NCI-H510A (cell line): ENCODE measurements around the gene MS4A15.

Source experiments
- DNase-seq: peaks from one replicate; lab custom pipeline; 2025; lab: John Stamatoyannopoulos, UW

The MS4A15 gene

DNA sequence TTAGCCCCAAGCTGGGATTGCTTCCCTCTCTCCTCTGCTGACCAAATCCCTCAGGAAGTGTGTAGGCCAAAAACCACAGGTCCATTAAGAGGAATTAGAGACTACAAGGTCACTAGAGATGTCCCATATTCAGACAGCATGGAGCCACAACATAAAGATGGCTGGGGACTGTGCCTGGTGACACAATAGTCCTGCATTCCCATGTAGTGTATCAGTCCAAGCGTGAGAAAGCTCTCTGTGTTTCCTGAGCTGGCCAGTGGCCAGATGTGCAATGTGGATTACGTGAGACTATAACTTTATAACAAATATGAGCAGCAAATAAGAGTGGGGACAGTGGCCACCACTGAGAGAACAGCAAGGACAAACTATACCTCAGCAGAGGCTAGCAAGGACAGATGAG, 20.9 kb downstream of the MS4A15 start:
- DNase-seq, result no peak

DNA sequence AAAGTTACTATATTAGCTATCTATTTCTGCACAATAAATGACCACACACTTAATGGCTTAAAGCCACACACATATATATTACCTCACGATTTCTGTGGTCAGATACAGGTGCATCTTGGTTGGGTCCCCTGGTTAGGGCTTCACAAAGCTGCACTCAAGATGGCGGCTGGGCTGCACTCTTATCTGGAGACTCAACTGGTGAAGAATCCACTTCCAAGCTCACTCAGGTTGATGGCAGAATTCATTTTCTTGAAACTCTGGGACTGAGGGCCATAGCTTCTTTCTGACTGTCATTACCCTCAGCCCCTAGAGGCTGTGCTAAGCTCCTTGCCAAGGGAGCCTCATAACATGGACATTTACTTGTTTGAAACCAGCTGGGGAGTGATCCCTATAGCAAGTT, 23.4 kb downstream of the MS4A15 start:
- DNase-seq, result no peak

DNA sequence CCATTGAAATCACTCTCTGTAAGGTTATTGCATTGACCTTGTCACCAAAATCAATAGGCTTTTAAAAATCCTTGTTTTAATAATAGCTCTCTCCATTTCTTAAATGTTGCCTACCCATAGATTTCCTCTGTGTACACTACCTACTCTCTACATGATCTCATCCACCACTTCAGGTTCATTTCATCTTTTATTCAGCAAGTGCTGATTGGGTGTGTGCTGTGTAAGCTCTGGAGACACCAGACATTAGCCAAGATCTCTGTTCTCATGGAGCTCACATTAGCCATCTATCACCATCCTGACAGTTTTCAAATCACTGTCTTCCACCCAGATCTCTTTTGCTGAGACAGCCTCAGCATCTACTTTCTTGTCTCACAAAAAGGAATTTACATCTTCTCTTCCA, 24.1 kb downstream of the MS4A15 start:
- DNase-seq, result no peak

DNA sequence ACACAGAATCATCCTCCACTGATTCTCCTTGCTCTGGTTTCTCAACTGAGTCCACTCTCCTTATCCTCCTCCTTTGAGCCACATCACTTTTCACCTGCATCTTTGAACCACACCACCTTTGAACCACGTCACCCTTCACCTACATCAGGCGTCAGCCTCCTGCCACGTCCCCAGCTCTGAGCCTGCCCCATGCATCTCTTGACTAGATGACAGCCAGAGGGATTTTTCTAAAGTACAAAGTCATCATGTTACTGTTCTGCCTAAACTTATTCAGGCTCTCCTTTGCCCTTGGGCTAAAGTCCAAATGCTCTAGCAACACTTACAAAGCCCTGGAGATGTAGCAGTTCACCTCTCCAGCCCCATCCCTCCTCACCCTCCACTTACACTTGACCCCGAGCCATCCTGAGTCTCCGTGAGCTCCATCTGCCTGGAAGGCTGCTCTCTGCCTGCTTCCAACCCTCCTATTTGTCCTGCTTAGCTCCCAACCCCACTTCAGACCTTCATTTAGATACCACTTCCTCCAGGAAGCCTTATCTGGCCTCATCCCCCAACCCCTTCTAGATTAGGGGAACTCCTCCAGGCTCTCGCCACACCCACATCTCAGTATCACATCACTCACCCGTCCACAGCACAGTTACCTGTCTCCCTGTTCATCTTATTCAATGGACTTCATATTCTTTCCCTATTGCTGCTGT, 24.8 kb downstream of the MS4A15 start:
- no peak for DNase-seq

DNA sequence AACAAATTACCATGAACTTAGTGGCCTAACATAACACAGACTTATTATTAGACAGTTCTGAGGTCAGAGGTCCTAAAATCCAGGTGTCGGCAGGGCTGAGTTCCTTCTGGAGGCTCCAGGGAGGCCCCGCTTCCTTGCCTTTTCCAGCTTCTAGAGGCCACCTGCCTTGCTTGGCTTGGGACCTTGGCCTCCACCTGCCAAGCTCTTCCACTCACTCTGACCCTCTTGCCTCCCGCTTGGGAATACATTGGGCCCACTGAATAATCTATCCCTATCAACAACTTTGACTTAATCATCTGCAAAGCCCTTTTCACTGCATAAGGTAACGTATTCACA, 25.3 kb downstream of the MS4A15 start:
- DNase-seq, result no peak

DNA sequence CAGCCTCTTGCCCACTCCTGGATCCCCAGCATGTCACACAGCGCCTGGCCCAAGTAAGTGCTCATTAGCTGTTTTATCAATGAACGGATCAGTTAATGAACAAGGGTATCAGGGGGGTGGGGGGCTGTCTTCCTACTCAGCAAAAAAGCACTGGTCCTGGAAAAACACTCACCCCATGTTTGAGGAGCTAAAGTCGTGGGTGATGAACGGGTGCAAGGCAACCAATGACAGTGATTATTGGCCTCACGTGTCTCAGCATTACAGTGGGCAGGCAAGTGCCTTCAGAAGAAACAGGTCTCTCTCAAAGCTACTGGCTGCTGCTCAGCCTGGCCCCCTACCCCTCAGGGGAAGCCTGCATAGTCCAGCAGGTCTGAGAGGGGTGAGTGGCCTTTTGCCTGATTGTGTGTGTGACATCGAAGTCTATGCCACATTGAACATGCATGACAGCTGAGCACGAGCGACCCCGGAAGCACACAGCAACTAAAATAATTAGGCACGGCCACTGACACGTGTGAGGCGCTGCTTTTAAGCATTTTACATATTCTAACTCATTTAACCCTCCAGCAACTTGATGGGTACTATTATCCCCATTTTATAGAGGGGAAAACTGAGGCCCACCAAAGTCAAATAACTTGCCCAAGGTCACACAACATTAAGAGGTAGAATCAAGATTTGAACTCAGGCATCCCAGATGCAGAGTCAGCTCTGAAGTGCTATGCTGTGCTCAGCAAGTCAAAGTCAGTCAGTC, 25.9 kb downstream of the MS4A15 start:
- DNase-seq, result no peak

DNA sequence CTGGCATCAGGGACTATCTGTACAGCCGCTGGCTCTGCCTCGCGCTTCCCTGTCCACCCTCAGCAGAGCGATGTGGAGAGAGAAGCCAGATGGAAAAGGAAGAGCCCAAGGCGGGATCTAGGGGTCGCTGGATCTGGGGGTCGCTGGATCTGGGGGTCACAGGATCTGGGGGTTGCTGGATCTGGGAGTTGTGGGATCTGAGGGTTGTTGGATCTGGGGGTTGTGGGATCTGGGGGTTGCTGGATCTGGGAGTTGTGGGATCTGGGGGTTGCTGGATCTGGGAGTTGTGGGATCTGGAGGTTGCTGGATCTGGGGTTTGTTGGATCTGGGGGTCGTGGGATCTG, 26.4 kb downstream of the MS4A15 start:
- DNase-seq, result no peak

DNA sequence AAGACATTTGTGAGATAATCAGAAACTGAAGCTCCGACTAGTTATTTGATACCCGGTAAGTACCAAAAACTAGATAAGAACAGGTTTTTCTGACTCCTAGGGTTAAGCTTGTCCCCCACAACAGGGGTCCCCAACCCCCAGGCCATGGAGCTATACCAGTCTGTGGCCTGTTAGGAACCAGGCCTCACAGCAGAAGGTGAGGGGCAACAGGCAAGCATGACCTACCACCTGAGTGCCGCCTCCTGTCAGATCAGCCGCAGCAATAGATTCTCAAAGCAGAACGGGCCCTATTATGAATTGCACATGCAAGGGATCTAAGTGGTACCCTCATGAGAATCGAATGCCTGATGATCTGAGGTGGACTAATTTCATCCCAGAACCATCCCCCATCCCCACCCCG, 27.2 kb downstream of the MS4A15 start:
- DNase-seq, result no peak

DNA sequence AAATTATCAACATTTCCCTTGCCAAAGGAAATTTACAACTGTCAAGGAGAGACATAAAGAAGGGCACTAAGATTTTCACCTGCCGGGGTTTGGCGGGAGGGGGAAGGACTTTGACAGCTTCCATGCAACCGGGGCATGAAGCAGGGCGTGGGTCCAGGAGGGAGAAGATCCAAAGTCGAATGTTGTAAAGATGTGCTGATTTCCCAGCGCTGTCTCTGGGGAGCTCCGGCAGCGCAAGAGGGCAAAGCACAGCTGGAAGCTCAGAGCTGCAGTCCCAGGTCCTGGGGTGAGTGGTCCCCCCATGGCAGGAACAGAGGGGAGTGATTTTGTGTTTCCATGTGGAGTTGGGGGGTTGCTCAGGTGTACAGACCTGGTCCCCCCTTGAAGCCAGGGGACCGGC, 28.5 kb downstream of the MS4A15 start, which contains the start of gene MS4A10:
MS4A10 (plus strand) TSS at position 198 of the 400 bp plus-strand sequence. CDS start 5,003 bp downstream, outside the sequence.
- no peak for DNase-seq

DNA sequence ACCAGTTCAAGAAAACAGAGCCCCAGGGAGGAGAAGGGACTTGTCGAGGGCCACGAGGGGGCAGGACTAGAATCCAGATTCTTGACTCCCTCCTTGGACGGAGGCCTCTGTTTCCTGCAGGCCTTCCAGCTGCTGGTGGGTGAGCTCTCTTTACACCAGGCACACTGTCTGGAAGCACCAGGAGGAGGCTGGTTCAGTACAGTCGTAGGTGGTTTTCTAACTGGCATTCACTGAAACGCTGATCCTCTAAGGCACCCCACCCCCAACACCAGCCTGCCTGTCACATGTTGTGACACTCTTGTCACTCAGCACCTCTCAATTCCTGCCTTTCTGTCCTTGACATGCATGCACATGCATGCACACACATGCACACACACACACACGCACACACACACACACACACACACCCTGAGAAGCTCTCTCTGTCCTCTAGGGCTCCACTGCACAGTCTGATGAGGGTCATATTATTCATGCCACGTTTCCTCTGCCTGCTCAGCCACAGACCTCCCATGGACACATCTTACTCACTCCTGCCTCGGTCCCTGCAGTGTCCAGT, 29.2 kb downstream of the MS4A15 start:
- DNase-seq, result no peak

DNA sequence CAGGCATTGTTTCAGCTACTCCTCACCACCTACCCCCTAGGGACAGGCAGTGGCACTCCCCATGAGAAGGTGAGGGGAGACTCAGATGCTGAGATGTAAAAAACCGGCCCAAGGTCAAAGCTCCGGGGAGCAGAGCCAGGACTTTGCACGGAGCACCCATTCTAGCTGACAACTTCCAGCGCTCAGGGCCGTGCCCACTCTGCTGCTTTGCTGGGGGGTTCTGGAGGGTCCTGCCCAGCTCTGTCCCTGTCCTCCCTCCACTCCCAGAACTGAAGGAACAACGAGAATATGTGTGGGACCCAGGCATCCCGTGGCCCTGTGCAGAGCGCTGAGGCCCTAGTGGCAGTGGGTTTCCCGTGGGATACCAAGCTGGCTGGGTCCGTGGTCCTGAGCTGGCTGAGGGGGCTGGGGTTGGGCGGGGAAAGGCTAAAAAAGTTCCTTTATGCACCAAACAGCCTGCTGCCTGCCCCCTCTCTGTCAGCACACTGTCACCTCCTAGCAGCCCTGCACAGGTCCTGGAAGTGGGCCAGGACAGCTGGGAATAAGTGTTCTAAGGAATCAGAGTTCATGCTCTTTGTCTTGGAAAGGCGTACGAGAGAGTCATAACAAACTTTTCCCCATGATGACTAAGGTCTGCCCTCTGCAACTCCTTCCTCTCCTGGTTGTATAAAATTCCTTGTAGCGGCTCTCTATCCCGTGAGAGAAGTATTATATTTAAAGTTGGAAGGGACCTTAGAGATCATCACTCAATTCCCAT, 30.3 kb downstream of the MS4A15 start:
- no peak for DNase-seq

DNA sequence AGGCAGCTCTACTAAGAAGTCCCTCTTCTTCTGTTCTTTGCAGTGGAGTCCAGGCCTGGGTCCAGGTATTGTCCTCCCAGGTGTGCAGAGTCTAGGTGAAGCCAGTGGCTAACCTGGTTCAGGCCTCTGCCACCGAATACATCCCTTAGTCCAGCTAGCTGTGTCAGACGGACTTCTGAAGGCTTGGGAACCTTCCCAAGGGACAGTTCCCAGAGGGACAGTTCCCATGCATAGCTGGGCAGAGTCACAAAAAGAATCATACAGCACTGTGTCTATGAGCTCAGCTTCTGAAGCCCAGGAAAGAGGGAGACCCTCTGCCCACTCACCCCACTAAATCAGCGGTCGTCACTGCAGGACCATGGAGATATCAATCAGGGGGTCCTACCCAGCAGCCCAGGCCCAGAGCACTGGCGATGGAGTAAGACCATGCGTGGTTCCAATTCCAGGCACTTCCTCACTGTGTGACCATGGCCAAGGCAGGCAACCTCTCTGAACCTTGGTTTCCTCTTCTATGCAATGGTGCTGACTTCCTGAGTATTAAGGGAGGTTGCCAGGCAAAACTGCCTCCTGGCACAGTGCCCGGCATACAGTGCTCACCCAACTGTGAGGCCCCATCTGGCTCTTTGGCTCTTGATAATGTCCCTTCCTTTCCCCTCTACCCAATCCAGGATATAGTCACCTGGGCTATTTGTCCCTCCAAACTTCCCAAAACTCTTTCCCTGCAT, 31.9 kb downstream of the MS4A15 start:
- DNase-seq, result no peak

DNA sequence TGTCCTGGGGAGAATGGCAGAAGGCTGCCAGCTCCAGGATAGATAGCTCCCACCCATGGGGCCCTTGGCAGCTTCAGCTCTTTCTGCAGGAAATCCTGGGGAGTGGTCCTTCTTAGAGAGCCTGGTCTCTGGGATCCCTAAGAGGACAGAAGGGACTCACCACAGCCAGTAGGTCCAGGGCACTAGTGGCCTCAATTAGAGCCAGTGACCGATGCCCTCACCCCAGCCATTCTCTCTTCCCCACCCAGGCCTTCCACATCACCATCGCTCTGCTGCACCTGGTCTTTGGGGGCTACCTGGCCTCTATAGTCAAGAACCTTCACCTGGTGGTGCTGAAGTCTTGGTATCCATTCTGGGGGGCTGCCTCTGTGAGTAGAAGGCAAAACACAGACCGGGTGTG, 34.1 kb downstream of the MS4A15 start:
- DNase-seq, result no peak

DNA sequence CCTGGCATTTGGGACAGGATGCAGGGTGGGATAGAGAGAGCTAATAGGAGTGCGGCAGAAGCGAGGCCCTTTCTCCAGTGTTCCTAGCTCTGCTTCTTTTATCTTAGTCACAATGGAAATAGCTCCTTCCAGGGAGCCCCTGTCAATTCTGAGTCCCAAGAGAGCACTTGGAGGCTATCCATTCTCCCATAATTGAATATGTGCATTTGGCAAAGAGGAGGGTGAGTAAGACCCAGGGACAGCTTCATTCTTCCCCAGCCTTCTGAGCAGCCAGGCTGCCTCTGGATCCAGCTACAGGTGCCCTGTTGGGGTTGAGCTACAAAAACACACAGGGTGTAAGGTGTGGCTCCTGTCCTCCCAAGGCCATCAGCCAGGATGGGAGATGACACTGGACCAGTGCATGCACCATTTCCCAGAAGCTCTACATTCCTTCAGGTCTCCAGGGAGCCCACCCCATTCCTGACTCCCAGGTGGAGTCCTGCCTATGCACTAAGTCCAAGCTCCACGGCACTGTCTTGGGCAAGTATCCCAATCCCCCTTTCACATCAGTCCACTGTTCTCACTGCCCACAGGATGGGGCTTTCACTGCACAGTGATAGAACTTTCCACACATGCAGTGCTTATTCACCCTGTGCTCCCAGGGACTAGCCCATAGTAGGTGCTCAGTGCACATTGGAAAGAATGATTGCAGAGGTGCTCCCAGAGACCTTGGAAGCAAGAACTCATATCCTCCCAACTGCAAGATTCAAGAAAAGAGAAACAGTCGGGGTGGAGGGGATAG, 34.7 kb downstream of the MS4A15 start:
- no peak for DNase-seq

DNA sequence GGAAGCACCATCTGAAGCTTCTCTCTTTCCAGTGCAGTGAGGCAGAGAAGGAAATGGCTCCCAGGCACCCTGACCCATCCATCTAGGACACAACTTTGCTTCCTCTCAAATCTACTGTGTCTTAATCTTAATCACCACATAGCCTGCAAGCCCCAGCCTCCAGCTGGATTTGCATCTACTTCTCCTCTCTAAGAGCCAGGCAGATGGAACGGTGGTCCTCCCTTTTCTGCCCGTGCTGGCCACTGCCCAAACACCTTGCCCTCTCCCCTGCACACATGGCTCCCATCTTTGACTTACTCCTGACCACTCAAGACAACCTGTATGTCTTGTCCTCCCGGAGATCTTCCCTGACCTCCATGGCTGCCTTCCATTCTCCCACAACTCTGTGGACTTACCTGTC, 35.9 kb downstream of the MS4A15 start:
- no peak for DNase-seq

DNA sequence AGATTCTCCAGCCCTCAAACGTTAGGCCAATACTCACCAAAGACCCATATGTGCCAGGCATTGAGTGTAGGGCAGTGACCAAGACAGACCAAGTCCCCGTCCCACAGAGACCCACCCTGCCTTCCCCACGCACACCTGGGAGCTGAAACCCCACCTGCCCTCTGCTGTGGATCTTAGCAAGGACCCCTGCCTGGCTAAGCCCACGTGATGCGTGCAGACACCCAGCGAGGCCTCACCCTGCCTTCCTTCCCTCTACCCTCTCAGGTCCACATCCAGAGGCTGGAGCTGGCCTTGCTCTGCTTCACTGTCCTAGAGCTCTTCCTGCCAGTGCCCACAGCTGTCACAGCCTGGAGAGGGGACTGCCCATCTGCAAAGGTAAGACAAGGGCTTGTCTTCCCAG, 38.6 kb downstream of the MS4A15 start:
- DNase-seq, result no peak

DNA sequence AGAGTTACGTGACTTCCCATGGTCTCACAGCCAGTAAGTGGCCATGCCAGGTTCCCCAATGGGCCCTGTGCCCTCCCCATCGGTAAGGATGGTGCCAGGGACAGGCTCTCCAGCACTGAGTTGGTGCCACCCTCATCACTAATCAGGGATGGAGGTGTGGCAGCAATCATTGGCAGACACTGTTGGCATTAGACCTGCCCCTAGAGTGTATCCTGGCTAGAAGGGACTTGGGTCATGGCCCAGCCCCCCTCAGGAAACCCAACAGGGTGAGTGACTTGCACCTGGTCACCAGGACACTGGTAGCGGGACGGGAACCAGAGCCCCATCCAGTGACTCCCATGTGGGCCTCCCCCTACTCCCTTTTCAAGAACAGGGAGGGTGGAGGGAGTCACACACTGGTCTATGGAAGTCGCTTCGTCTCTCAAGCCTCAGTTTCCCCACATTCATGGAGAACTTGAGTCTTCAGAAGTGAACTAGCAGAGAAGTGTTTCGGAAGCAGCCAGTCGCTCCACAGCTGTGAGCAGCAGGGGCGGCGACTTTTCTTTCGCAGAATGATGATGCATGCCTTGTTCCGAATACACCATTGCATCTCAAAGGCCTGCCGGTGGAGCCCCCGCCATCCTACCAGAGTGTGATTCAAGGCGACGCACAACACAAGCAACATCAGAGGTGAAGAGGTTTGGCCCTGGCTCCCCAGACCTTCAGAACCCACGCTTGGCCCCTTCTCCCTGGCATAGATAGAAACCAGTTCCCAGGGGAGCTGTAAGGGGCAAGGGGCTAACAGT, 41.4 kb downstream of the MS4A15 start:
- DNase-seq, result no peak

DNA sequence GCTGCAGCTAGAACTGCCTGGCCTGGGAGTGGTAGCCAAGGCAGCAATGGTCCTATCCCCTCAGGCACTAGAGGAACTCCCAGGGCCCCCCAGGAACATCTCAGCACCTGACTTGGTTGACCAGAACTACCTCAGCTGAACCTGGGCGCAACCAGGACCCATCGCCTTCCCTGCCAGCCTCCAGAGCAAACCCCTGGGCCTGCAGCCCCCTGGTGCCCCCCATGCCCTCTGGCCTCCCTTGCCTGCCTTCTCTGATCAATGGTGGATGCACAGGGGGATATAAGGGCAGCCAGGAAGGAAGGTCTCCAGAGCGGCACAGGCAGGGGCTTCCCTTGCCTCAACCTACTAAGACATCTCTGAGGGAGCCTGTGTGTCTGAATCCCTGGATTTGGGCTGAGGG, 42.0 kb downstream of the MS4A15 start:
- DNase-seq, result no peak

DNA sequence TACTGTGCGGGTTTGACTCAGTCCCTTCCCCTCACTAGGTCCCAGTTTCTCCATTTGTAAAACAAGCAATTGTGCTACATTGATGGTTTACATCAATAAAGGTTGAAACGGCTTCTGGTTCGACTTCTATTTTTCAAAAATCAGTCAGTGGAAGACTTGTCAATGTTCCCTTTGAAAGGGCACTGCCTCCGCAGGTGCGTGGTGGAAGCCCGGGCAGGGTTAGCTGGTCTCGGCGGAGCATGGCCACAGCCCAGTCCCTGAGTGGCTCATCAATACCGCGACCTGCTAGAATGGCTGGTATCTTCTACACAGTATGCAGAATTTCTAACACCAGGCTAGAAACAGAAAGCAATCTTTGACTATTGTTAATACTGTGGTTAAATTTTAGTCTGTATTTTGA, 44.5 kb downstream of the MS4A15 start:
- DNase-seq, result no peak

DNA sequence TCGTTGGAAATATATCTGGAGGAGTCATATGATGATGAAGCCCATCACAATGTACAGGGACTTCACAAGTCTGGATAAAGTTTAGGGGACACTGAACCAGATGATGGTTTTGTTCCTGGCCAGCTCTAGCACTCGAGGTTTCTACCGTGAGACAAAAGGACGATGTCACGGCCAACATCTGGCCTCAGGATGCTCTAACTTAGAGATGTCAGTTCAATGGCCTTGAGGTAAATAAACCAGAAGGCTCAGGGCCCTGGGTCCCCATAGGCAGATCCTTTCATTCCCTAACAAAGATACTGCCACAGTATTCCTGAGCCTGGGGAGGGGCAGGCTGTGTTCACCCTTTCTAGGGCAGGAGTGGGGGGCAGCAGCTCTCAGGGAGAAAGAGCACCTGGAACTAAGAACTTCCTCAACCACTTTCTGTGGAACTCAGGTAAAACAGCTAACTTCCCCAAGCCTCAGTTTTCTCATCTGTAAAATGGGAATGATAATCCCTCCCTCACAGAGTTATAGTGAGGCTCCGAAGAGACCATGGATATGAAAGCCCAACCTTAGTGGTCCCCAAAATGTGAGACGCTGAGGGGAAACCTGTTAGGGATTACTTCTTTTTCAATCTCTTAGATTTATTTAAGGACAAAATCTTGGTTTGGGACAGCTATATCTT, 46.7 kb downstream of the MS4A15 start:
- no peak for DNase-seq
